Measurements from ENCODE around the gene GPR39. TPM values are rescaled to one million over a fixed set of nuclear protein-coding genes. Genes with fewer than 3 reads are reported as not detected.

The GPR39 gene
- total RNA-seq, 1 experiment from 2014 or later: 0.50 TPM

DNA sequence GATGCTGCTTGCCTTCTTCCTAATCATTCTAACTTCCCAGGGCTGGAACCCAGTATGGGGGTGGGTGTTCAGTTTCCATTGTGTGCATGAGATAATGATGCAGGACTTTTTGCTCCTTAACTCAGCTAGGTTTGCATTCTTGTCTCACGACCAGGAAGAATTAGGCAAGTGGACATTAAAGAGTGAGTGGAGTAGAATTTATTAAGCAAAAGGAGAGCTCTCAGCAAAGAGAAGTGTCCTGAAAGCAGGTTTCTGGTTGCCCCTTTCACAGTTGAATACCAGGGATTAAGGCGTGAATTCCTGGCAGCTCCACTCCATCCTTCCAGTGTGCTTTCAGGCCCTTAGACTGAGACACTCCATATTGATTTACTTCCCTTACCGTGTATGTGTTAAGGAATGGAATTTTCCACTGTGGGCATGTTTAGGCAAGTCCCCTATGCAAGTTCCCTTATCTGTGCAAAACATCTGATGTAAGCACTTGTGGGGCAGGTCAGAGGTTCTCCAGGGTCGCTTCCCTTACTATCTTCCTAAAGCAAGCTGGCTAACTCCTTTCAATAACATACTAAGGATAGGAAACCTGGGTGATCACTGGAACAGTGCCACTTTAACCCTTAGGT lies 126.5 kb downstream of the GPR39 start:
- no peak overlapping the region for H2AFZ ChIP-seq (ENCODE audit: low read length)
- H3K27ac ChIP-seq (ENCODE audit: insufficient read length, low read depth, low read length): no peak overlapping the region
- H3K4me1 ChIP-seq (ENCODE audit: insufficient read depth, low read length): no peaks in the 10 kb centered on the region
- no peak overlapping the region for H3K4ac ChIP-seq (ENCODE audit: low read depth, low read length)
- no peak overlapping the region for H3K18ac ChIP-seq (ENCODE audit: insufficient read length, low read depth, low read length)
- no peak overlapping the region for H2AK5ac ChIP-seq (ENCODE audit: insufficient read length, low read length)
- H3T11ph ChIP-seq (ENCODE audit: low read length): no peak overlapping the region
- H3K4me2 ChIP-seq (ENCODE audit: insufficient read depth, insufficient read length, low read length): no peak overlapping the region
- DNase-seq: no peak
- H4K8ac ChIP-seq (replicated peaks; ENCODE audit: insufficient read length, low read depth, low read length): no peak overlapping the region
- H4K5ac ChIP-seq (ENCODE audit: insufficient read length, low read depth, low read length): no peak overlapping the region
- H3K79me1 ChIP-seq (ENCODE audit: insufficient read depth, low read depth, low read length, poor library complexity, severe bottlenecking): no peaks in the 10 kb centered on the region
- Mint-ChIP-seq H3K4me1 (peaks cover 10 to 17% of the 10 kb centered on the region in 2 experiments), H3K4me3 (no peak overlapping the region), H3K27me3 (ENCODE audit: low read depth) (no peaks in the 10 kb centered on the region; the same call in none of the 2 replicates), H3K9me3 (peaks cover 25 to 26% of the 10 kb centered on the region in 2 experiments), H3K36me3 (ENCODE audit: insufficient read depth in 1 of 3, low read depth in 3 of 3) (peaks cover 0 to 25% (median 23%) of the 10 kb centered on the region in 3 experiments; a peak in 6 of 7 replicates), H3K27ac (no peak overlapping the region)
- no peaks in the 10 kb centered on the region for H3K23me2 ChIP-seq (ENCODE audit: insufficient read length, low read depth, low read length, poor library complexity, severe bottlenecking)
- no peak overlapping the region for H2BK20ac ChIP-seq (ENCODE audit: low read depth, low read length, poor library complexity, severe bottlenecking)
- no peaks in the 10 kb centered on the region for H3K79me2 ChIP-seq (ENCODE audit: insufficient read depth, low read length)
- no peak overlapping the region for H2BK12ac ChIP-seq (ENCODE audit: insufficient read length, low read depth, low read length)
- no peak overlapping the region for H2BK15ac ChIP-seq (ENCODE audit: low read depth, low read length)
- H3K56ac ChIP-seq (ENCODE audit: insufficient read length, low read depth, low read length): no peak overlapping the region
- no peak overlapping the region for H2BK120ac ChIP-seq (ENCODE audit: low read depth, low read length, poor library complexity, severe bottlenecking)
- H3K9ac ChIP-seq (ENCODE audit: extremely low read depth, insufficient read length, low read length): no peak overlapping the region
- H3K9me3 ChIP-seq (ENCODE audit: control insufficient read depth, low read depth, low read length): peaks cover 14% of the 10 kb centered on the region
- no peak overlapping the region for H2BK5ac ChIP-seq (ENCODE audit: insufficient read length, low read length)
- H4K91ac ChIP-seq (ENCODE audit: insufficient read length, low read depth, low read length): no peak overlapping the region
- no peaks in the 10 kb centered on the region for H3K27me3 ChIP-seq (ENCODE audit: insufficient read depth, low read length)
- no peak overlapping the region for H3K14ac ChIP-seq (ENCODE audit: insufficient read depth, low read length)
- TF ChIP-seq, protein P1, sequence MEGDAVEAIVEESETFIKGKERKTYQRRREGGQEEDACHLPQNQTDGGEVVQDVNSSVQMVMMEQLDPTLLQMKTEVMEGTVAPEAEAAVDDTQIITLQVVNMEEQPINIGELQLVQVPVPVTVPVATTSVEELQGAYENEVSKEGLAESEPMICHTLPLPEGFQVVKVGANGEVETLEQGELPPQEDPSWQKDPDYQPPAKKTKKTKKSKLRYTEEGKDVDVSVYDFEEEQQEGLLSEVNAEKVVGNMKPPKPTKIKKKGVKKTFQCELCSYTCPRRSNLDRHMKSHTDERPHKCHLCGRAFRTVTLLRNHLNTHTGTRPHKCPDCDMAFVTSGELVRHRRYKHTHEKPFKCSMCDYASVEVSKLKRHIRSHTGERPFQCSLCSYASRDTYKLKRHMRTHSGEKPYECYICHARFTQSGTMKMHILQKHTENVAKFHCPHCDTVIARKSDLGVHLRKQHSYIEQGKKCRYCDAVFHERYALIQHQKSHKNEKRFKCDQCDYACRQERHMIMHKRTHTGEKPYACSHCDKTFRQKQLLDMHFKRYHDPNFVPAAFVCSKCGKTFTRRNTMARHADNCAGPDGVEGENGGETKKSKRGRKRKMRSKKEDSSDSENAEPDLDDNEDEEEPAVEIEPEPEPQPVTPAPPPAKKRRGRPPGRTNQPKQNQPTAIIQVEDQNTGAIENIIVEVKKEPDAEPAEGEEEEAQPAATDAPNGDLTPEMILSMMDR (conservative IDR thresholded peaks at IDR 0.05): no peak
- WGBS (ENCODE audit: extremely low coverage, insufficient read length, low lambda C conversion rate): no CpG with 5 or more reads among the region's 4 CpGs
- H4K20me1 ChIP-seq (ENCODE audit: control insufficient read depth, insufficient read depth, insufficient read length): no peaks in the 10 kb centered on the region
- no peak overlapping the region for H3K23ac ChIP-seq (ENCODE audit: insufficient read length, low read depth, low read length)

Data from H9 (cell line).